KMS-11 (cell line): ENCODE measurements around the gene FHIT.

Experiments
- H2AFZ ChIP-seq: fragments of 200-600 bp; sonication (generic); 2 replicates; pipeline ENCODE4 v1.6.1; 2016; ENCODE audit warnings: antibody characterized with exemption, mixed run types, low read depth
- H3K27ac ChIP-seq: fragments of 200-600 bp; sonication (generic); 2 replicates; pipeline ENCODE4 v1.6.1; 2016; ENCODE audit warnings: mild to moderate bottlenecking, mixed run types
- H3K27me3 ChIP-seq: fragments of 200-600 bp; sonication (generic); 2 replicates; pipeline ENCODE4 v1.6.1; 2017; ENCODE audit warnings: mild to moderate bottlenecking, low read depth, mixed run types, moderate library complexity; ENCODE audit not compliant: insufficient read depth
- H3K36me3 ChIP-seq: fragments of 200-600 bp; sonication (generic); 2 replicates; pipeline ENCODE4 v1.6.1; 2017; ENCODE audit warnings: mild to moderate bottlenecking, mixed run types; ENCODE audit not compliant: insufficient read depth
- H3K4me1 ChIP-seq: fragments of 200-600 bp; sonication (generic); 2 replicates; pipeline ENCODE4 v1.6.1; 2016; ENCODE audit warnings: mild to moderate bottlenecking, low read depth, mixed run types; ENCODE audit not compliant: poor library complexity, severe bottlenecking
- H3K4me2 ChIP-seq: fragments of 200-600 bp; sonication (generic); 2 replicates; pipeline ENCODE4 v1.7.0; 2016; ENCODE audit warnings: mild to moderate bottlenecking, mixed run types
- H3K4me3 ChIP-seq: fragments of 200-600 bp; sonication (generic); IDR thresholded peaks from 2 replicates; pipeline ENCODE4 v1.6.1; 2017; ENCODE audit warnings: low read depth, low read length, mixed read lengths; ENCODE audit not compliant: insufficient read depth
- H3K79me2 ChIP-seq: fragments of 200-600 bp; sonication (generic); 2 replicates; pipeline ENCODE4 v1.6.1; 2016; ENCODE audit warnings: low read depth, mixed run types; ENCODE audit not compliant: insufficient read depth
- H3K9ac ChIP-seq: fragments of 200-600 bp; sonication (generic); 2 replicates; pipeline ENCODE4 v1.6.1; 2016; ENCODE audit warnings: mild to moderate bottlenecking, mixed run types
- H4K20me1 ChIP-seq: fragments of 200-600 bp; sonication (generic); 2 replicates; pipeline ENCODE4 v1.6.1; 2016; ENCODE audit warnings: mild to moderate bottlenecking, mixed run types; ENCODE audit not compliant: insufficient read depth
- CTCF ChIP-seq: fragments of 200-600 bp; sonication (generic); conservative IDR thresholded peaks from 2 replicates; pipeline ENCODE4 v1.6.1; 2017; ENCODE audit warnings: low read depth, mild to moderate bottlenecking, antibody characterized with exemption, low read length, moderate library complexity, mixed read lengths

FHIT gene

GRCh38 chr3:60809857-60810610 is 441.2 kb downstream of the FHIT start:
- no peak overlapping the region for H2AFZ ChIP-seq
- H3K4me2 ChIP-seq = no peak overlapping the region
- no peak for TF ChIP-seq CTCF
- H3K27me3 ChIP-seq = no peaks in the 10 kb centered on the region
- no peaks in the 10 kb centered on the region for H3K4me1 ChIP-seq
- H4K20me1 ChIP-seq = no peaks in the 10 kb centered on the region
- H3K27ac ChIP-seq = no peak overlapping the region
- no peak overlapping the region for H3K4me3 ChIP-seq
- H3K36me3 ChIP-seq = no peaks in the 10 kb centered on the region
- H3K79me2 ChIP-seq = no peaks in the 10 kb centered on the region
- H3K9ac ChIP-seq = no peak overlapping the region

GRCh38 chr3:60803216-60804173 is 447.8 kb downstream of the FHIT start:
- TF ChIP-seq CTCF = no peak
- Histone ChIP-seq H3K36me3 (no peaks in the 10 kb centered on the region), H2AFZ (no peak overlapping the region), H3K79me2 (no peaks in the 10 kb centered on the region), H3K4me3 (no peak overlapping the region), H3K9ac (no peak overlapping the region), H3K4me2 (no peak overlapping the region), H3K27ac (no peak overlapping the region), H3K27me3 (no peaks in the 10 kb centered on the region), H3K4me1 (no peaks in the 10 kb centered on the region), H4K20me1 (no peaks in the 10 kb centered on the region)

GRCh38 chr3:60801307-60801706 is 449.9 kb downstream of the FHIT start:
- TF ChIP-seq CTCF = no peak
- H3K4me3 ChIP-seq = no peak overlapping the region
- no peaks in the 10 kb centered on the region for H3K4me1 ChIP-seq
- H3K9ac ChIP-seq = no peak overlapping the region
- no peak overlapping the region for H3K27ac ChIP-seq
- no peak overlapping the region for H3K4me2 ChIP-seq
- H3K27me3 ChIP-seq = no peaks in the 10 kb centered on the region
- H3K79me2 ChIP-seq = no peaks in the 10 kb centered on the region
- H4K20me1 ChIP-seq = no peaks in the 10 kb centered on the region
- no peaks in the 10 kb centered on the region for H3K36me3 ChIP-seq
- H2AFZ ChIP-seq = no peak overlapping the region

- H2AFZ ChIP-seq = no peak overlapping the region
- H3K27me3 ChIP-seq = no peaks in the 10 kb centered on the region
- no peak overlapping the region for H3K27ac ChIP-seq
- no peak for TF ChIP-seq CTCF
- H3K36me3 ChIP-seq = no peaks in the 10 kb centered on the region
- no peaks in the 10 kb centered on the region for H3K79me2 ChIP-seq
- H3K9ac ChIP-seq = no peak overlapping the region
- no peak overlapping the region for H3K4me3 ChIP-seq
- no peaks in the 10 kb centered on the region for H4K20me1 ChIP-seq
- H3K4me1 ChIP-seq = no peaks in the 10 kb centered on the region
- H3K4me2 ChIP-seq = no peak overlapping the region
Measured at GRCh38 chr3:60798456-60798855, 452.8 kb downstream of the FHIT start.
